Liver (tissue), 9 donors: ENCODE measurements around the gene NUP214. TPM values are rescaled to one million over a fixed set of nuclear protein-coding genes. Genes with fewer than 3 reads are reported as not detected.

Experiments
- DNase-seq: peaks from one replicate; pipeline ENCODE4 v3.0.0-alpha.2; 2017; ENCODE audit warnings: low spot score
- H3K27ac ChIP-seq, 2 donors: one replicate each; pipeline ENCODE4 v1.7.0; 2013; ENCODE audit warnings: inconsistent platforms in 2 of 2, low read length in 2 of 2, control low read depth in 1 of 2, low read depth in 1 of 2, mild to moderate bottlenecking in 1 of 2
- H3K27me3 ChIP-seq, 4 donors: one replicate each; pipeline versions ENCODE4 v1.6.1 to v1.7.0; 2013; ENCODE audit warnings: low read length in 3 of 4, inconsistent platforms in 1 of 4, mild to moderate bottlenecking in 1 of 4, moderate library complexity in 1 of 4; ENCODE audit not compliant: control insufficient read depth in 4 of 4, insufficient read depth in 4 of 4
- H3K36me3 ChIP-seq, 4 donors: one replicate each; pipeline versions ENCODE4 v1.6.1 to v1.7.0; 2013; ENCODE audit warnings: low read length in 3 of 4, mild to moderate bottlenecking in 3 of 4, low read depth in 1 of 4, moderate library complexity in 1 of 4; ENCODE audit not compliant: control insufficient read depth in 4 of 4, insufficient read depth in 3 of 4
- H3K4me1 ChIP-seq, 4 donors: one replicate each; pipeline versions ENCODE4 v1.6.1 to v1.7.0; 2013; ENCODE audit warnings: low read length in 3 of 4, mild to moderate bottlenecking in 3 of 4, moderate library complexity in 1 of 4; ENCODE audit not compliant: control insufficient read depth in 4 of 4, insufficient read depth in 4 of 4
- H3K4me3 ChIP-seq, 3 donors: one replicate each; pipeline versions ENCODE4 v1.6.1 to v1.7.0; 2013; ENCODE audit warnings: low read length in 3 of 3, control low read depth in 1 of 3, low read depth in 1 of 3, mild to moderate bottlenecking in 1 of 3
- H3K9ac ChIP-seq, 2 donors: one replicate each; pipeline ENCODE4 v1.7.0; 2013; ENCODE audit warnings: low read length in 2 of 2, mild to moderate bottlenecking in 2 of 2, moderate library complexity in 2 of 2, control low read depth in 1 of 2, low read depth in 1 of 2
- H3K9me3 ChIP-seq, 4 donors: one replicate each; pipeline versions ENCODE4 v1.6.1 to v1.7.0; 2013; ENCODE audit warnings: low read length in 3 of 4; ENCODE audit not compliant: control insufficient read depth in 4 of 4
- EGR1 ChIP-seq, 2 donors: IDR thresholded peaks; 2 replicates each; pipeline ENCODE4 v1.6.1; 2016 to 2018; ENCODE audit warnings: antibody characterized with exemption in 2 of 2, low read depth in 2 of 2
- FOXA1 ChIP-seq: IDR thresholded peaks from 2 replicates; pipeline ENCODE4 v1.6.1; 2016; ENCODE audit warnings: antibody characterized with exemption
- GABPA ChIP-seq, 2 donors: IDR thresholded peaks in 1 of 2; conservative IDR thresholded peaks in 1 of 2; 2 replicates each; pipeline ENCODE4 v1.6.1; 2016; ENCODE audit warnings: antibody characterized with exemption in 2 of 2, mild to moderate bottlenecking in 1 of 2, moderate library complexity in 1 of 2
- HNF4A ChIP-seq, 2 donors: conservative IDR thresholded peaks; 2 replicates each; pipeline ENCODE4 v1.6.1; 2016; ENCODE audit warnings: antibody characterized with exemption in 2 of 2, mild to moderate bottlenecking in 2 of 2
- HNF4G ChIP-seq: IDR thresholded peaks from 2 replicates; pipeline ENCODE4 v1.6.1; 2016; ENCODE audit warnings: antibody characterized with exemption
- JUND ChIP-seq, 2 donors: IDR thresholded peaks; 2 replicates each; pipeline ENCODE4 v1.6.1; 2016; ENCODE audit warnings: antibody characterized with exemption in 2 of 2
- NR2F2 ChIP-seq: IDR thresholded peaks from 2 replicates; pipeline ENCODE4 v1.6.1; 2016; ENCODE audit warnings: antibody characterized with exemption
- RAD21 ChIP-seq, 2 donors: IDR thresholded peaks; 2 replicates each; pipeline ENCODE4 v1.6.1; 2016; ENCODE audit warnings: antibody characterized with exemption in 2 of 2, mild to moderate bottlenecking in 2 of 2
- RXRA ChIP-seq, 2 donors: IDR thresholded peaks; 2 replicates each; pipeline ENCODE4 v1.6.1; 2017 to 2018; ENCODE audit warnings: antibody characterized with exemption in 2 of 2, mild to moderate bottlenecking in 1 of 2
- SP1 ChIP-seq: IDR thresholded peaks from 2 replicates; pipeline ENCODE4 v1.6.1; 2018; ENCODE audit warnings: antibody characterized with exemption, mild to moderate bottlenecking
- TAF1 ChIP-seq: conservative IDR thresholded peaks from 2 replicates; pipeline ENCODE4 v1.6.1; 2016; ENCODE audit warnings: antibody characterized with exemption, mild to moderate bottlenecking
- YY1 ChIP-seq: IDR thresholded peaks from 2 replicates; pipeline ENCODE4 v1.6.1; 2016; ENCODE audit warnings: antibody characterized with exemption, mild to moderate bottlenecking
- WGBS: extraction: QIAGEN DNeasy Blood & Tissue Kit; methylation state at CpG from one replicate; pipeline ENCODE4 v1.1.7; 2013; 5-methylcytosine and 5-hydroxymethylcytosine counted together
- polyA plus RNA-seq, 2 donors: library from polyadenylated mRNA; stranded (reverse) in 1 of 2; unstranded in 1 of 2; fragments of 200-250 nt in 1 of 2; fragments of >200 nt in 1 of 2; fragmentation: Nextera tagmentation in 1 of 2; extraction: Ambion mirVana in 1 of 2; gene quantifications; one replicate each; pipeline versions ENCODE4 v1.2.1 to v1.2.3, GENCODE V29; 2013 to 2015
- total RNA-seq, 2 donors: library from RNA; depleted of rRNA; stranded (reverse); fragments of >200 nt; gene quantifications; one replicate each; pipeline ENCODE4 v1.2.3, GENCODE V29; 2014
- TF ChIP-seq, protein P1 (sequence below): IDR thresholded peaks from 2 replicates; pipeline ENCODE4 v1.6.1; 2016; ENCODE audit warnings: antibody characterized with exemption
- TF ChIP-seq, protein P2 (sequence below): IDR thresholded peaks from 2 replicates; pipeline ENCODE4 v1.6.1; 2016; ENCODE audit warnings: antibody characterized with exemption
- TF ChIP-seq, protein P3 (sequence below): IDR thresholded peaks from 2 replicates; pipeline ENCODE4 v1.6.1; 2016; ENCODE audit warnings: antibody characterized with exemption
- TF ChIP-seq, protein P4 (sequence below): IDR thresholded peaks from 2 replicates; pipeline ENCODE4 v1.6.1; 2016; ENCODE audit warnings: antibody characterized with exemption, mild to moderate bottlenecking
- TF ChIP-seq, protein P5 (sequence below): fragments of 150-350 bp; IDR thresholded peaks from 2 replicates; pipeline ENCODE4 v1.5.1; 2017; ENCODE audit warnings: improper control_type of control experiment, low read depth, low read length; ENCODE audit not compliant: missing input control
- donor health status: healthy.
- donor health status: healthy.
- donor health status: healthy.
- donor health status: healthy.
- donor health status: healthy.

NUP214 gene
- total and polyA plus RNA-seq, 4 donors = 8.8 to 19.5 (median 16.5) TPM

GRCh38 chr9:131228988-131229387 is 103.6 kb downstream of the NUP214 start:
- no peak overlapping the region for H3K4me3 ChIP-seq

GRCh38 chr9:131233556-131233955 is 108.2 kb downstream of the NUP214 start:
- no peak for DNase-seq
- Histone ChIP-seq H3K9ac (no peak overlapping the region), H3K27ac (no peak overlapping the region), H3K36me3 (peaks cover 10 to 61% (median 29%) of the 10 kb centered on the region in 4 donors), H3K9me3 (no peaks in the 10 kb centered on the region), H3K27me3 (no peaks in the 10 kb centered on the region), H3K4me1 (peaks cover 0 to 7% (median 0%) of the 10 kb centered on the region in 4 donors), H3K4me3 (no peak overlapping the region)
- WGBS = 88% methylated on average over 11 of the region's 11 CpGs
- TF ChIP-seq HNF4A (conservative IDR thresholded peaks at IDR 0.05) (no peak), GABPA (IDR thresholded peaks at IDR 0.05 in 1 of 2, conservative IDR thresholded peaks at IDR 0.05 in 1 of 2) (no peak), RXRA (IDR thresholded peaks at IDR 0.05) (no peak), JUND (IDR thresholded peaks at IDR 0.05) (no peak), SP1 (no peak), RAD21 (IDR thresholded peaks at IDR 0.05) (no peak), NR2F2 (no peak), HNF4G (no peak), YY1 (no peak), TAF1 (no peak)
- TF ChIP-seq, protein P1, sequence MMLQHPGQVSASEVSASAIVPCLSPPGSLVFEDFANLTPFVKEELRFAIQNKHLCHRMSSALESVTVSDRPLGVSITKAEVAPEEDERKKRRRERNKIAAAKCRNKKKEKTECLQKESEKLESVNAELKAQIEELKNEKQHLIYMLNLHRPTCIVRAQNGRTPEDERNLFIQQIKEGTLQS = no peak
- TF ChIP-seq, protein P2, sequence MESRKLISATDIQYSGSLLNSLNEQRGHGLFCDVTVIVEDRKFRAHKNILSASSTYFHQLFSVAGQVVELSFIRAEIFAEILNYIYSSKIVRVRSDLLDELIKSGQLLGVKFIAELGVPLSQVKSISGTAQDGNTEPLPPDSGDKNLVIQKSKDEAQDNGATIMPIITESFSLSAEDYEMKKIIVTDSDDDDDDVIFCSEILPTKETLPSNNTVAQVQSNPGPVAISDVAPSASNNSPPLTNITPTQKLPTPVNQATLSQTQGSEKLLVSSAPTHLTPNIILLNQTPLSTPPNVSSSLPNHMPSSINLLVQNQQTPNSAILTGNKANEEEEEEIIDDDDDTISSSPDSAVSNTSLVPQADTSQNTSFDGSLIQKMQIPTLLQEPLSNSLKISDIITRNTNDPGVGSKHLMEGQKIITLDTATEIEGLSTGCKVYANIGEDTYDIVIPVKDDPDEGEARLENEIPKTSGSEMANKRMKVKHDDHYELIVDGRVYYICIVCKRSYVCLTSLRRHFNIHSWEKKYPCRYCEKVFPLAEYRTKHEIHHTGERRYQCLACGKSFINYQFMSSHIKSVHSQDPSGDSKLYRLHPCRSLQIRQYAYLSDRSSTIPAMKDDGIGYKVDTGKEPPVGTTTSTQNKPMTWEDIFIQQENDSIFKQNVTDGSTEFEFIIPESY = no peak
- TF ChIP-seq, protein P3, sequence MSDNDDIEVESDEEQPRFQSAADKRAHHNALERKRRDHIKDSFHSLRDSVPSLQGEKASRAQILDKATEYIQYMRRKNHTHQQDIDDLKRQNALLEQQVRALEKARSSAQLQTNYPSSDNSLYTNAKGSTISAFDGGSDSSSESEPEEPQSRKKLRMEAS = no peak
- TF ChIP-seq, protein P4, sequence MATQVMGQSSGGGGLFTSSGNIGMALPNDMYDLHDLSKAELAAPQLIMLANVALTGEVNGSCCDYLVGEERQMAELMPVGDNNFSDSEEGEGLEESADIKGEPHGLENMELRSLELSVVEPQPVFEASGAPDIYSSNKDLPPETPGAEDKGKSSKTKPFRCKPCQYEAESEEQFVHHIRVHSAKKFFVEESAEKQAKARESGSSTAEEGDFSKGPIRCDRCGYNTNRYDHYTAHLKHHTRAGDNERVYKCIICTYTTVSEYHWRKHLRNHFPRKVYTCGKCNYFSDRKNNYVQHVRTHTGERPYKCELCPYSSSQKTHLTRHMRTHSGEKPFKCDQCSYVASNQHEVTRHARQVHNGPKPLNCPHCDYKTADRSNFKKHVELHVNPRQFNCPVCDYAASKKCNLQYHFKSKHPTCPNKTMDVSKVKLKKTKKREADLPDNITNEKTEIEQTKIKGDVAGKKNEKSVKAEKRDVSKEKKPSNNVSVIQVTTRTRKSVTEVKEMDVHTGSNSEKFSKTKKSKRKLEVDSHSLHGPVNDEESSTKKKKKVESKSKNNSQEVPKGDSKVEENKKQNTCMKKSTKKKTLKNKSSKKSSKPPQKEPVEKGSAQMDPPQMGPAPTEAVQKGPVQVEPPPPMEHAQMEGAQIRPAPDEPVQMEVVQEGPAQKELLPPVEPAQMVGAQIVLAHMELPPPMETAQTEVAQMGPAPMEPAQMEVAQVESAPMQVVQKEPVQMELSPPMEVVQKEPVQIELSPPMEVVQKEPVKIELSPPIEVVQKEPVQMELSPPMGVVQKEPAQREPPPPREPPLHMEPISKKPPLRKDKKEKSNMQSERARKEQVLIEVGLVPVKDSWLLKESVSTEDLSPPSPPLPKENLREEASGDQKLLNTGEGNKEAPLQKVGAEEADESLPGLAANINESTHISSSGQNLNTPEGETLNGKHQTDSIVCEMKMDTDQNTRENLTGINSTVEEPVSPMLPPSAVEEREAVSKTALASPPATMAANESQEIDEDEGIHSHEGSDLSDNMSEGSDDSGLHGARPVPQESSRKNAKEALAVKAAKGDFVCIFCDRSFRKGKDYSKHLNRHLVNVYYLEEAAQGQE = no peak

More at GRCh38 chr9:131228988-131229387, 103.6 kb downstream of the NUP214 start:
- DNase-seq = no peak
- no peaks in the 10 kb centered on the region for H3K9me3 ChIP-seq
- peaks cover 0 to 10% (median 9%) of the 10 kb centered on the region in 4 donors for H3K4me1 ChIP-seq
- WGBS = 94% methylated on average over 8 of the region's 8 CpGs
- H3K9ac ChIP-seq = no peak overlapping the region
- no peaks in the 10 kb centered on the region for H3K27me3 ChIP-seq
- H3K27ac ChIP-seq = no peak overlapping the region
- TF ChIP-seq, protein P3 = no peak
- TF ChIP-seq, protein P5, sequence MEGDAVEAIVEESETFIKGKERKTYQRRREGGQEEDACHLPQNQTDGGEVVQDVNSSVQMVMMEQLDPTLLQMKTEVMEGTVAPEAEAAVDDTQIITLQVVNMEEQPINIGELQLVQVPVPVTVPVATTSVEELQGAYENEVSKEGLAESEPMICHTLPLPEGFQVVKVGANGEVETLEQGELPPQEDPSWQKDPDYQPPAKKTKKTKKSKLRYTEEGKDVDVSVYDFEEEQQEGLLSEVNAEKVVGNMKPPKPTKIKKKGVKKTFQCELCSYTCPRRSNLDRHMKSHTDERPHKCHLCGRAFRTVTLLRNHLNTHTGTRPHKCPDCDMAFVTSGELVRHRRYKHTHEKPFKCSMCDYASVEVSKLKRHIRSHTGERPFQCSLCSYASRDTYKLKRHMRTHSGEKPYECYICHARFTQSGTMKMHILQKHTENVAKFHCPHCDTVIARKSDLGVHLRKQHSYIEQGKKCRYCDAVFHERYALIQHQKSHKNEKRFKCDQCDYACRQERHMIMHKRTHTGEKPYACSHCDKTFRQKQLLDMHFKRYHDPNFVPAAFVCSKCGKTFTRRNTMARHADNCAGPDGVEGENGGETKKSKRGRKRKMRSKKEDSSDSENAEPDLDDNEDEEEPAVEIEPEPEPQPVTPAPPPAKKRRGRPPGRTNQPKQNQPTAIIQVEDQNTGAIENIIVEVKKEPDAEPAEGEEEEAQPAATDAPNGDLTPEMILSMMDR = no peak
- TF ChIP-seq FOXA1 (no peak), YY1 (no peak), RXRA (IDR thresholded peaks at IDR 0.05) (no peak), NR2F2 (no peak), RAD21 (IDR thresholded peaks at IDR 0.05) (no peak), JUND (IDR thresholded peaks at IDR 0.05) (no peak), EGR1 (IDR thresholded peaks at IDR 0.05; ENCODE audit: low read depth in 2 of 2) (no peak), GABPA (IDR thresholded peaks at IDR 0.05 in 1 of 2, conservative IDR thresholded peaks at IDR 0.05 in 1 of 2) (no peak)
- TF ChIP-seq, protein P2 = no peak
- H3K36me3 ChIP-seq = peaks cover 10 to 54% (median 23%) of the 10 kb centered on the region in 4 donors
